H1 (cell line): ENCODE data around the gene TMEM59L. TPM values are rescaled to one million over a fixed set of nuclear protein-coding genes. Genes with fewer than 3 reads are reported as not detected.

Experiments
- CTCF ChIA-PET: fragments of 300-600 bp; sonication (Branson Sonifier 250); formaldehyde crosslinking; loops from one replicate; lab custom pipeline; 2021; ENCODE audit not compliant: partially characterized antibody; lab: Charles Lee
- POLR2A ChIA-PET: fragments of 300-600 bp; sonication (Branson Sonifier 250); formaldehyde crosslinking; loops from one replicate; lab custom pipeline; 2021; ENCODE audit warnings: inconsistent platforms; ENCODE audit not compliant: partially characterized antibody; lab: Charles Lee
- DNase-seq, 2 experiments: peaks; one replicate each; pipeline versions ENCODE4 v3.0.0 to v3.0.0-alpha.2; 2010 to 2022; ENCODE audit warnings: low spot score in 2 of 2, low read depth in 1 of 2, mixed read lengths in 1 of 2
- FAIRE-seq: peaks from 2 replicates; lab custom pipeline; 2011; peaks lifted over from hg19 to GRCh38; lab: Jason Lieb, UNC
- H2AFZ ChIP-seq: 2 replicates; pipeline ENCODE4 v1.8.1; 2012; ENCODE audit warnings: low read length, inconsistent platforms
- H2AK5ac ChIP-seq: 2 replicates; pipeline ENCODE4 v1.6.1; 2013; ENCODE audit warnings: low read depth, low read length
- H2BK120ac ChIP-seq: replicated peaks from 2 replicates; pipeline ENCODE3; 2013; ENCODE audit warnings: low read depth, low read length, inconsistent platforms
- H2BK12ac ChIP-seq: 2 replicates; pipeline ENCODE4 v1.6.1; 2013; ENCODE audit warnings: low read depth, low read length
- H2BK15ac ChIP-seq: 2 replicates; pipeline ENCODE4 v1.6.1; 2013; ENCODE audit warnings: low read length
- H2BK20ac ChIP-seq: 2 replicates; pipeline ENCODE4 v1.6.1; 2013; ENCODE audit warnings: low read length
- H2BK5ac ChIP-seq: 2 replicates; pipeline ENCODE4 v1.6.1; 2013; ENCODE audit warnings: low read depth, low read length
- H3K14ac ChIP-seq: 2 replicates; pipeline ENCODE4 v1.6.1; 2013; ENCODE audit warnings: inconsistent platforms; ENCODE audit not compliant: insufficient read length
- H3K18ac ChIP-seq: 2 replicates; pipeline ENCODE4 v1.6.1; 2013; ENCODE audit warnings: low read length; ENCODE audit errors: extremely low read depth
- H3K23ac ChIP-seq: 2 replicates; pipeline ENCODE4 v1.6.1; 2013; ENCODE audit warnings: inconsistent platforms; ENCODE audit not compliant: insufficient read length
- H3K23me2 ChIP-seq: 2 replicates; pipeline ENCODE4 v1.6.1; 2013; ENCODE audit warnings: low read depth, low read length
- H3K27ac ChIP-seq: 2 replicates; pipeline ENCODE4 v1.6.1; 2011; ENCODE audit warnings: low read depth, low read length, inconsistent platforms
- H3K27me3 ChIP-seq, 4 experiments: replicated peaks in 1 of 4; 1 replicate in 1 of 4; 2 replicates in 3 of 4; pipeline versions ENCODE4 v1.6.1 to v1.8.1; 2011 to 2013; ENCODE audit warnings: low read length in 3 of 4, mild to moderate bottlenecking in 3 of 4, inconsistent platforms in 2 of 4, mixed read lengths in 2 of 4, moderate library complexity in 1 of 4; ENCODE audit not compliant: control insufficient read depth in 3 of 4, insufficient read depth in 3 of 4; ENCODE audit errors: extremely low read depth in 1 of 4
- H3K36me3 ChIP-seq, 4 experiments: 2 replicates each; pipeline versions ENCODE4 v1.6.1 to v1.8.1; 2011 to 2013; ENCODE audit warnings: mild to moderate bottlenecking in 4 of 4, low read length in 3 of 4, moderate library complexity in 2 of 4, control low read depth in 1 of 4, inconsistent platforms in 1 of 4; ENCODE audit not compliant: insufficient read depth in 4 of 4, control insufficient read depth in 2 of 4
- H3K4ac ChIP-seq: replicated peaks from 2 replicates; pipeline ENCODE3; 2013; ENCODE audit warnings: low read length, low read depth, mixed read lengths, inconsistent platforms; ENCODE audit not compliant: insufficient read length
- H3K4me1 ChIP-seq, 4 experiments: replicated peaks in 1 of 4; 1 replicate in 1 of 4; 2 replicates in 3 of 4; pipeline versions ENCODE4 v1.6.1 to v1.8.1; 2011 to 2013; ENCODE audit warnings: low read length in 3 of 4, inconsistent platforms in 2 of 4, mixed read lengths in 1 of 4; ENCODE audit not compliant: insufficient read depth in 4 of 4, control insufficient read depth in 3 of 4
- H3K4me2 ChIP-seq, 2 experiments: 2 replicates each; pipeline versions ENCODE4 v1.6.1 to v1.8.1; 2011 to 2013; ENCODE audit warnings: low read depth in 2 of 2, low read length in 2 of 2, control low read depth in 1 of 2, inconsistent platforms in 1 of 2, mild to moderate bottlenecking in 1 of 2; ENCODE audit not compliant: insufficient read depth in 1 of 2
- H3K4me3 ChIP-seq, 4 experiments: fragments of 200-600, 300-600 bp in 1 of 4; sonication (generic), shearing (Covaris generic), sonication (Bioruptor Twin) in 1 of 4; 2 replicates each; pipeline versions ENCODE4 v1.5.1 to v1.8.1; 2011 to 2016; ENCODE audit warnings: low read length in 4 of 4, low read depth in 3 of 4, control low read depth in 2 of 4, inconsistent platforms in 2 of 4, mild to moderate bottlenecking in 2 of 4, mixed read lengths in 1 of 4, moderate library complexity in 1 of 4; ENCODE audit not compliant: insufficient read depth in 2 of 4; ENCODE audit errors: extremely low read depth in 1 of 4
- H3K56ac ChIP-seq: replicated peaks from 2 replicates; pipeline ENCODE3; 2013; ENCODE audit warnings: low read depth, mild to moderate bottlenecking, mixed read lengths, low read length, inconsistent platforms; ENCODE audit not compliant: insufficient read length
- H3K79me1 ChIP-seq: 2 replicates; pipeline ENCODE4 v1.6.1; 2013; ENCODE audit warnings: low read depth, low read length, control low read depth
- H3K79me2 ChIP-seq, 2 experiments: 2 replicates each; pipeline versions ENCODE4 v1.6.1 to v1.8.1; 2012 to 2013; ENCODE audit warnings: low read length in 2 of 2, mild to moderate bottlenecking in 2 of 2, inconsistent platforms in 1 of 2; ENCODE audit not compliant: insufficient read depth in 2 of 2, control insufficient read depth in 1 of 2
- H3K9ac ChIP-seq, 4 experiments: replicated peaks in 1 of 4; 1 replicate in 1 of 4; 2 replicates in 3 of 4; pipeline versions ENCODE4 v1.6.1 to v1.8.1; 2011 to 2013; ENCODE audit warnings: low read depth in 3 of 4, low read length in 3 of 4, control low read depth in 2 of 4, mild to moderate bottlenecking in 2 of 4, moderate library complexity in 2 of 4, inconsistent platforms in 1 of 4; ENCODE audit errors: extremely low read depth in 1 of 4
- H3K9me3 ChIP-seq, 2 experiments: 2 replicates each; pipeline versions ENCODE4 v1.6.1 to v1.8.1; 2012 to 2013; ENCODE audit warnings: mild to moderate bottlenecking in 2 of 2, moderate library complexity in 2 of 2, control low read depth in 1 of 2, inconsistent platforms in 1 of 2, low read depth in 1 of 2, low read length in 1 of 2, mixed read lengths in 1 of 2; ENCODE audit not compliant: insufficient read depth in 2 of 2
- H4K20me1 ChIP-seq, 2 experiments: replicated peaks in 1 of 2; 2 replicates each; pipeline versions ENCODE3 to v1.8.1; 2011 to 2013; ENCODE audit warnings: inconsistent platforms in 2 of 2, low read length in 2 of 2, mild to moderate bottlenecking in 1 of 2; ENCODE audit not compliant: insufficient read depth in 2 of 2, control insufficient read depth in 1 of 2
- H4K5ac ChIP-seq: 2 replicates; pipeline ENCODE4 v1.6.1; 2013; ENCODE audit warnings: low read length, low read depth, mixed read lengths, inconsistent platforms; ENCODE audit not compliant: insufficient read length
- H4K8ac ChIP-seq: 2 replicates; pipeline ENCODE4 v1.8.0; 2013; ENCODE audit warnings: mild to moderate bottlenecking, moderate library complexity, low read length, inconsistent platforms; ENCODE audit not compliant: insufficient read depth; ENCODE audit errors: extremely low read depth
- H4K91ac ChIP-seq: replicated peaks from 2 replicates; pipeline ENCODE3; 2013; ENCODE audit warnings: low read length, mixed read lengths, inconsistent platforms; ENCODE audit not compliant: insufficient read length
- EZH2 ChIP-seq: fragments of 200-600 bp; sonication (generic); IDR thresholded peaks from 2 replicates; pipeline ENCODE4 v1.7.1; 2012; ENCODE audit warnings: low read depth, mild to moderate bottlenecking, moderate library complexity, low read length, inconsistent platforms; ENCODE audit not compliant: severe bottlenecking
- FOSL1 ChIP-seq: IDR thresholded peaks from 2 replicates; pipeline ENCODE4 v1.6.1; 2011; ENCODE audit warnings: mild to moderate bottlenecking, low read depth, low read length, moderate library complexity; ENCODE audit not compliant: insufficient read depth
- RNF2 ChIP-seq: fragments of 200-900, 300-1000 bp; sonication (generic); IDR thresholded peaks from 2 replicates; pipeline ENCODE4 v1.7.1; 2016; ENCODE audit warnings: borderline replicate concordance, low read depth, mild to moderate bottlenecking, antibody characterized with exemption, low read length; ENCODE audit not compliant: poor library complexity, severe bottlenecking; ENCODE audit errors: missing control alignments
- SP1 ChIP-seq: IDR thresholded peaks from 2 replicates; pipeline ENCODE4 v1.6.1; 2011; ENCODE audit warnings: low read depth, low read length
- SUZ12 ChIP-seq: fragments of 200-600 bp; sonication (generic); IDR thresholded peaks from 2 replicates; pipeline ENCODE4 v1.6.1; 2012; ENCODE audit warnings: mild to moderate bottlenecking, inconsistent platforms, low read length, moderate library complexity, mixed read lengths
- WGBS, 2 experiments: shearing (Covaris generic) in 1 of 2; methylation state at CpG; one replicate each; pipeline versions ENCODE4 v1.1.6 to v1.1.7; 2013 to 2015; ENCODE audit warnings: low lambda C conversion rate in 2 of 2, mixed read lengths in 2 of 2, inconsistent platforms in 1 of 2, low coverage in 1 of 2, missing lambda C conversion rate in 1 of 2; ENCODE audit not compliant: insufficient replicate concordance in 2 of 2, insufficient coverage in 1 of 2, insufficient read length in 1 of 2; ENCODE audit errors: extremely low coverage in 1 of 2, missing lambda C conversion rate in 1 of 2; 5-methylcytosine and 5-hydroxymethylcytosine counted together
- polyA plus RNA-seq, 7 experiments: library from polyadenylated mRNA; depleted of rRNA in 3 of 7; stranded (reverse) in 5 of 7; unstranded in 2 of 7; fragments of >200 nt in 5 of 7; fragments of 200-250 nt in 2 of 7; gene quantifications; 1 replicate in 5 of 7; 2 replicates in 1 of 7; 4 replicates in 1 of 7; pipeline versions ENCODE4 v1.2.1 to v1.2.3, GENCODE V29; 2011 to 2013; ENCODE audit warnings: missing spikeins in 2 of 7, mixed read lengths in 2 of 7
- total RNA-seq: library from RNA; stranded (reverse); fragmentation: NEBNext Ultra II Directional; extraction: Animal tissue kit (Norgen Biotek cat#: 25700); gene quantifications from 2 replicates; pipeline ENCODE4 v1.2.1, GENCODE V29; 2021

Gene TMEM59L
- total and polyA plus RNA-seq, 2 of the 8 experiments (the other 6 are each of a cell fraction or from before 2014, with no cell fraction given), result 4.0 to 12.2 TPM

GRCh38 chr19:18608102-18608804 is 4.4 kb upstream of the TMEM59L start:
- Histone ChIP-seq H3K79me1 (no peaks in the 10 kb centered on the region), H3K4me3 (peak overlapping the region in 1 of 4 experiments; percentile 49; a peak in 2 of 8 replicates), H3K27ac (no peak overlapping the region), H3K14ac (no peak overlapping the region), H3K4ac (no peak overlapping the region), H3K18ac (peak overlapping the region; percentile 60), H3K4me1 (peaks cover 32 to 60% (median 47%) of the 10 kb centered on the region in 4 experiments), H3K56ac (no peak overlapping the region), H3K9me3 (no peaks in the 10 kb centered on the region), H4K20me1 (peaks cover 0 to 17% of the 10 kb centered on the region in 2 experiments), H2BK20ac (0 out of 2 replicates have a peak overlapping the region, but pooled peaks have one; percentile 66), H4K91ac (no peak overlapping the region), H3K4me2 (peak overlapping the region in 1 of 2 experiments; percentile 64; a peak in 2 of 4 replicates), H3K79me2 (no peaks in the 10 kb centered on the region), H2AFZ (no peak overlapping the region), H3K9ac (no peak overlapping the region), H2AK5ac (no peak overlapping the region), H3K23ac (no peak overlapping the region), H2BK120ac (no peak overlapping the region), H2BK15ac (0 out of 2 replicates have a peak overlapping the region, but pooled peaks have one; percentile 61), H3K36me3 (peaks cover 0 to 17% (median 0%) of the 10 kb centered on the region in 4 experiments; a peak in 1 of 8 replicates), H3K27me3 (peaks cover 87 to 95% (median 95%) of the 10 kb centered on the region in 4 experiments), H4K5ac (no peak overlapping the region), H4K8ac (no peak overlapping the region), H3K23me2 (peaks cover 27% of the 10 kb centered on the region), H2BK5ac (no peak overlapping the region), H2BK12ac (0 out of 2 replicates have a peak overlapping the region, but pooled peaks have one; percentile 75)
- CTCF ChIA-PET, result interaction anchor here (0.9 to 1.1 kb wide), 2 partner anchors 16 to 67 kb away, joined by 3 read pairs; no protein-coding TSS in a partner anchor
- TF ChIP-seq SP1, result no peak
- TF ChIP-seq RNF2, result peak; percentile 2
- TF ChIP-seq SUZ12, result peak; percentile 77; the same call in 1 of the 2 replicates
- TF ChIP-seq FOSL1, result no peak
- TF ChIP-seq EZH2, result peak; percentile 81
- no peak for DNase-seq
- no peak for FAIRE-seq
- 35% methylated on average over 5 of the region's 5 CpGs; no CpG with 5 or more reads in 1 of the 2 experiments for WGBS, 2 experiments
- POLR2A ChIA-PET, result interaction anchor here (0.9 to 1.4 kb wide), 4 partner anchors 19 to 34 kb away, joined by 3 to 4 read pairs (median 4); partner anchors contain the start of gene REX1BD
